GM18511 (cell line): ENCODE results near the gene ITPR2.

Experiments
- ATAC-seq: cut with Tn5 transposase; IDR thresholded peaks from one replicate; pipeline ENCODE4 v1.9.1; 2021; ENCODE audit warnings: mild to moderate bottlenecking, moderate library complexity; ENCODE audit not compliant: unreplicated experiment

Gene ITPR2

GRCh38 chr12:26428420-26428819 lies 404.6 kb downstream of the ITPR2 start:
- ATAC-seq, result no peak

GRCh38 chr12:26426652-26427051 lies 406.3 kb downstream of the ITPR2 start:
- no peak for ATAC-seq

GRCh38 chr12:26425587-26426260 lies 407.3 kb downstream of the ITPR2 start:
- peak; percentile 64 for ATAC-seq

- ATAC-seq, result no peak
These were observed 410.1 kb downstream of the ITPR2 start for GRCh38 chr12:26422839-26423398.

- ATAC-seq, result no peak
These were observed 416.4 kb downstream of the ITPR2 start for GRCh38 chr12:26416550-26416949.

- ATAC-seq, result no peak
These were observed 422.3 kb downstream of the ITPR2 start for GRCh38 chr12:26410689-26411088.

GRCh38 chr12:26406813-26407212 lies 426.2 kb downstream of the ITPR2 start:
- no peak for ATAC-seq

- ATAC-seq, result no peak
These were observed 426.6 kb downstream of the ITPR2 start for GRCh38 chr12:26406391-26406790.

- ATAC-seq, result no peak
These were observed 429.4 kb downstream of the ITPR2 start for GRCh38 chr12:26403601-26404000.

- no peak for ATAC-seq
These were observed 430.3 kb downstream of the ITPR2 start for GRCh38 chr12:26402648-26403047.

- no peak for ATAC-seq
These were observed 431.1 kb downstream of the ITPR2 start for GRCh38 chr12:26401874-26402273.

- no peak for ATAC-seq
These were observed 432.4 kb downstream of the ITPR2 start for GRCh38 chr12:26400627-26401026.

- ATAC-seq, result no peak
These were observed 433.6 kb downstream of the ITPR2 start for GRCh38 chr12:26399381-26399780.

- no peak for ATAC-seq
These were observed 436.6 kb downstream of the ITPR2 start for GRCh38 chr12:26396402-26396801.

- no peak for ATAC-seq
These were observed 443.7 kb downstream of the ITPR2 start for GRCh38 chr12:26389343-26389742.

- ATAC-seq, result no peak
These were observed 448.5 kb downstream of the ITPR2 start for GRCh38 chr12:26384536-26384935.

GRCh38 chr12:26383041-26383440 lies 450.0 kb downstream of the ITPR2 start:
- no peak for ATAC-seq

GRCh38 chr12:26380897-26381296 lies 452.1 kb downstream of the ITPR2 start:
- no peak for ATAC-seq

GRCh38 chr12:26379777-26380467 lies 453.1 kb downstream of the ITPR2 start:
- ATAC-seq, result no peak

GRCh38 chr12:26378711-26379110 lies 454.3 kb downstream of the ITPR2 start:
- no peak for ATAC-seq

- no peak for ATAC-seq
These were observed 457.9 kb downstream of the ITPR2 start for GRCh38 chr12:26374934-26375680.
